ENCODE results near the gene CEP85. TPM values are rescaled to one million over a fixed set of nuclear protein-coding genes. Genes with fewer than 3 reads are reported as not detected.
"Not testable (repeated sequence)": the region's sequence is repeated elsewhere in the genome, so short reads cannot be mapped to it uniquely, and the experiment has no call there.

CEP85 gene
- total RNA-seq, 1 donor from 2014 or later = 4.2 TPM

DNA sequence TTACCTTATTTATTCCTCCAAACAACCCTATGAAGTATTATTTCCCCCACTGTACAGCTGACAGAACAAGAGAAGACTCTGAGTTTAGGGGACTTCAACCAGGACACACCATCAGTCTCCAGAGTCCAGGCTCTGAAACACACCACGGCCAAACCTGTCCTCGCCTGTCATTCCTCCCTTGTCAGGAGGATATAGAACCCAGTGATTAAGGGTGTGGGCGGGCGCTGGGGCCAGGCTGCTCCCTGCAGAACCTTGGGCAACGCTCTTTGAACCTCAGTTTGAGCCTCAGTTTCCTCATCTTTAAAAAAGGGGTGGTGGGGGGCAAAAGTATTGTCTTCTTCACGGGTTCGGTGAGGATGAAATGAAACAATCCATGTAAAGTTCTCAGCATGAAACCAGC is 9.4 kb upstream of the CEP85 start:
- DNase-seq (ENCODE audit: low read depth in 2 of 2) = no peak

- peak; percentile 37 to 49 for DNase-seq (ENCODE audit: low read depth in 2 of 2)
Observed at GRCh38 chr1:26225033-26225831, 8.8 kb upstream of the CEP85 start.

DNA sequence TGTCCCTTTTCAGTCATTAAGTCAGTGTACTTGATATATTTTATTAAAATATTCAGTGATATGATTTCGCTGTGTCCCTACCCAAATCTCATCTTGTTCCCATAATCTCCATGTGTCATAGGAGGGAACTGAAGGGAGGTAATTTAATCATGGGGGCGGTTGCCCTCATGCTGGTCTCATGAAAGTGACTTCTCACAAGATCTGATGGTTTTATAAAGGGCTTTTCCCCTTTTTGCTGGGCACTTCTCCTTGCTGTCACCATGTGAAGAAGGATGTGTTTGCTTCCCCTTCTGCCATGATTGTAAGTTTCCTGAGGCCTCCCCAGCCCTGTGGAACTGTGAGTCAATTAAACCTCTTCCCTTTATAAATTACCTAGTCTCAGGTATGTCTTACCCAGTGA is 3.3 kb upstream of the CEP85 start:
- not testable (repeated sequence) for DNase-seq (ENCODE audit: low read depth in 2 of 2)

DNA sequence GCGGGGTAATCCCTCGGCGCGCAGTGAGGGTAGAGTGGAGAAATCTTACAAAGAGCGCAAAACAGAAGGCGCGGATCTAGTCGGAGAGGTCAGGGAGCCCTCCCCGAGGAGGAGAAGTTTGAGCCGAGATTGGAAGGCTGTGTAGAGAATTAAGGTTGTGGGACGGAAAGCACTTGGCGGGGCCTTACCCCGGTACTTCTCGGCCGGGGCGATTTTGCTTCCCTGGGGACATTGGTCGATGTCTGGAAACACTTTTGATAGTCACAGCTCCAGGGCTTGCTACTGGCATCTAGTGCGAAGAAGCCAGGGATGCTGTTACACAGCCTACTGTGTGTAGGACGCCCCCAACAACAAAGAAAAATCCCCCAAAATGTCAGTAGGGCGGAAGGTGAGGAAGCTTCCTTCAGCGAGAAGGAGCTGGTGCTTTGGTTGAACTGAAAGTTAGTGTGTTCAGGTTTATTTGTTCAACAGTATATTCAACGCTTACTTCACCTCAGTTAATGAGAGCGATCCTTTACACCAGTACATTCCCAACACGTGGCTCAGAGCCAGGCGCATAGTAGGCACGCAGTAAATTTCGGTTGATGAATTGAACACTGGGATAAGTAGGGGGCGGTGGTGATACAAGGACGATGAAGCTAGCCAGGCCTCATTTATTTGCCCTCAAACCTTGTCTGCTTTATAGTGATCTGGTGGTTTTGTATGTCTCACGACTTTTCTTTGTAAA is 807 bp downstream of the CEP85 start:
- peak; percentile 22 to 38 for DNase-seq (ENCODE audit: low read depth in 2 of 2)

- peak; percentile 49 to 53 for DNase-seq (ENCODE audit: low read depth in 2 of 2)
Observed at GRCh38 chr1:26237230-26237966, 3.4 kb downstream of the CEP85 start.

GRCh38 chr1:26239936-26240335 is 5.9 kb downstream of the CEP85 start:
- peak in 1 of 2 donors; percentile 35 for DNase-seq (ENCODE audit: low read depth in 2 of 2)

- DNase-seq (ENCODE audit: low read depth in 2 of 2) = no peak
Observed at GRCh38 chr1:26252718-26253117, 18.7 kb downstream of the CEP85 start.

DNA sequence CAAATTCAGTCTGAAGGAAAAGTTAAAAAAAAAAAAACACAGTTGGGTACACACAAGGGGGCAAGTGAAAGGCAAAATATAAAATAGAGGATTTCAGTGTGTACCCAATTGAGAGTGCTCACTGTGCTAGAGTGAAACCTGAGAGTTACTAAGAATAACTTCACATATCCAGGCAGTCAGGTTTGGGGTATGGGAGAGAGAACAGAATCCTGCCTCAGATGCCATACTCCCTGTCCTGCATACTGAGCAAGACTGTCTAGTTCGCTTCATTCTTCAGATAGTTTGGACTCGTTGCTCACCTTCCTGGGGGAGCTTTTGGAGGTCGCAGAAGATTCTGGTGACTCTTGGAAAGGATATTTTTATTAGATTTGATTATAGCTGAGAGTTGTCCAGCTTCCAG is 20.4 kb downstream of the CEP85 start:
- DNase-seq (ENCODE audit: low read depth in 2 of 2) = no peak

- DNase-seq (ENCODE audit: low read depth in 2 of 2) = no peak
Observed at GRCh38 chr1:26257222-26257621, 23.2 kb downstream of the CEP85 start.

DNA sequence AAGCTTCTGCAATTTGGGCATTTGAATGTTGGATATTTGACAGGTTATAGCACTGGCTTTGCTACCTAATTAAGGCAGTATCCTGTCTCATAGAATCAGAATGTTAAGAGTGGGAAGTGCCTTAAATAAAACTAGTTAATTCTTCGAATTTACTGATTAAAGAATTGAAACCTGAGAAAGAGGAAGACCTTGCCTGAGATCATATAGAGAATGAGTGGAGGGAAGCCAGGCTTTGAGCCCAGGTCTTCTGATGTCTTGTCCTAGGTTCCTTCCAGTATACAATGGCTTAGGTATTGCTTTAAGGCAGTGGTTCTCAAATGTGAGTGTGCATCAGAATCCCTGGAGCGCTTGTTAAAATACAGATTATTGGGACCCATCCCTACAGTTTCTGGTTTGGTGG is 25.0 kb downstream of the CEP85 start:
- DNase-seq (ENCODE audit: low read depth in 2 of 2) = no peak

GRCh38 chr1:26259578-26259977 is 25.6 kb downstream of the CEP85 start:
- DNase-seq (ENCODE audit: low read depth in 2 of 2) = no peak

DNA sequence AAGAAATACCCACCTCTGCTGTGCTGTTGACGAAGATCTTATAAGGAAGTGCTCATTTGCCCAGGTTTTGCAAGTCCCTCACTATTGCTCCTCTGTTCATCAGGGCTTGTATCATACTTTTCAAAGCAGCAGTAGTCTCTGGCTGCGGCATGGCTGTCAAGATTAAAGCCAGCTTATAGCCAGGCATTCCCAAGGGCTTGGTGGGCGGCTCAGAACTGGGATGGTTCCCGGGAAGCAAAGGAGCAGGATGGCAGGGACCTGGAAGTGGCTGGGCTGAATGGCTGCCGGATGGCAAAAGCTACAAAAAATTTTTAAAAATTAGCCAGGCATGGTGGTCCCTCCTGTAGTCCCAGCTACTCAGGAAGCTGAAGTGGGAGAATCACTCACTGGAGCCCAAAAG is 29.2 kb downstream of the CEP85 start:
- no peak for DNase-seq (ENCODE audit: low read depth in 2 of 2)

DNA sequence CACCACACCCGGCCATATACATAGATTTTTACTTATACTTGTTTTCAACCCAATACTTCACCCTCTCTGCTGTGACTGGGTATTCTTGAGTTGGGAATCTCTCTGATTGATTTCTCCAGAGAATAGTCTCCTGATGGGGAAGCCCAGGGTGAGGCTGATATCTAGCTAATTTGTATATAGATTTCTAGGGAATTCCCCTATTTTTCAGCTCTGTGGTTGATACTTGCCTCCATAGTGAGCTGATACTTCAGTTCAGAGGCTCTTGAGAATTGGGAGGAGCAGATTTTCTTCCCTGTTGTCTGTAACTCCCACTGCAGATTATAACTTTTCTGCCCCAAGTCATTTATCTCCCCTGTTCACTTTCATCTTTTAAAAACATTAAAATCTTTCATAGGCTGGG is 31.4 kb downstream of the CEP85 start:
- DNase-seq (ENCODE audit: low read depth in 2 of 2) = no peak

GRCh38 chr1:26268290-26269197 is 34.5 kb downstream of the CEP85 start:
- no peak for DNase-seq (ENCODE audit: low read depth in 2 of 2)

DNA sequence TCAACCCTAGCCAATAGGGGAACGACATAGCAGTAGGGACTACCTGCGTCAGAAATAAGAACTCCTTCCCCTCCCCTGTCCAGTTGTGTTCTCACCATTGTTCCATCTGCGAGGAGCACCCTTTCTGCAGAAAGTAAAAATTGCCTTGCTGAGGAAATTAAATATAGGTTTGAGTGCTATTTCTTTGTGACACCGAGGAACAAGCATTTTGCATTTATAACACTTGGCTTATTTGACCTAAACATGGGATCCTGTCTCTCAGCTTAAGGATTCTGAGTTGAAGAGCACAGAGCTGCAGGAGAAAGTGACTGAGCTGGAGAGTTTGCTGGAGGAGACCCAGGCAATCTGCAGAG is 35.2 kb downstream of the CEP85 start:
- DNase-seq (ENCODE audit: low read depth in 2 of 2) = no peak

- DNase-seq (ENCODE audit: low read depth in 2 of 2) = peak in 1 of 2 donors; percentile 72
Observed at GRCh38 chr1:26274801-26275425, 40.9 kb downstream of the CEP85 start.

DNA sequence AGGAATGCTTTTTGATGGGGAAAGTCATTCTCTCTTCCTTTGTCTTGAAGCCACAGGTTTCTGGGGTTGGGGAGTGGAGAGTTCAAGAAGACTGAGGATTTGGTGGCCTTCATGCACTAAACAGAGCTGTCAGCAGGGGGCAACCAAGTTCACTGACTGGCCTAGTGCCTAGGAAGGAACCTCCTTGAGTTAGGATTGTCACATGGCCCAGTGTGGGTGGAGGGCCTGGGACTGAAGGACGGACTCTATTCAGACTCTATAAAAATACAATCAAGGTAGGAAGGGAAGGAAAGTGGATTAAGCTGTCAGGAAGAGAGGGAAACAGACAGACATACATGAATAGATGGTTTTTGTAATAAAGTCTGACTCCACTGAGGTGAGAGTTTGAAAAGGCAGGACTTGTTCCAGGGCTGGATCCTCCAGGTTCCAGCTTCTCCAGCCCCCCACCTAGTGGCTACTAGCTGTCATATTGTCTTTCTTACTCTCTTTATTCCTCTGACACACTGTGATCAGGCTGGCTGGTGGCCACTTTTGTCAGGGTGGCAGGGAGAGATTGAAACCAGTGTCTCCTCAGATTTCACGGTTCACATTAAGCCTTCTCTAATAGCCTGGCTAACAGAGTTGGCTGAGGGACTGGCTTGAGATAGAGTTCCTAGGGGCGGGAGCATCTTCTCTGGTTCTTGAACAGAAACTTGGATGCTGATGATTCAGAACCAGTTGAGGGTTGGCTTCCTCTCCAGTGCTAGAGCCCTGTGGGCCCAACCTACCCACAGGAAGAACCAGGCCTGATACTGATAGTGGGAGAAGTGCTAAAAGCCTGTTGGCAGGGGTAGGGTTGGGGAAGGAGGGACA is 41.8 kb downstream of the CEP85 start:
- peak; percentile 82 to 88 for DNase-seq (ENCODE audit: low read depth in 2 of 2)

DNA sequence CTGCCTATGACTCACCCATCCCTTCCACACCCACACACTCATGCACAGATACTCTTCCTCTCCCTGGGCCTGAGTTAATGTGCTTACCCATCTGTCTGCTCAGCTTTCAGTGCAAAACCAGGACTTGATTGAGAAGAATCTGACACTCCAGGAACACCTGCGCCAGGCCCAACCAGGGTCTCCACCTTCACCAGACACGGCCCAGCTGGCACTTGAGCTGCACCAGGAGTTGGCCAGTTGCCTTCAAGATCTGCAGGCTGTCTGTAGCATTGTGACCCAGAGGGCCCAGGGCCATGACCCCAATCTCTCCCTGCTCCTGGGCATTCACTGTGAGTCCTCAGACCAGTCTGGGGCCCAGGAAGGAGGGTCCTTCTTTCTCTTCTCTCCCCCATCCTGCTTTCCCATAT is 42.4 kb downstream of the CEP85 start:
- no peak for DNase-seq (ENCODE audit: low read depth in 2 of 2)

- DNase-seq (ENCODE audit: low read depth in 2 of 2) = no peak
Observed at GRCh38 chr1:26277261-26277661, 43.3 kb downstream of the CEP85 start.

DNA sequence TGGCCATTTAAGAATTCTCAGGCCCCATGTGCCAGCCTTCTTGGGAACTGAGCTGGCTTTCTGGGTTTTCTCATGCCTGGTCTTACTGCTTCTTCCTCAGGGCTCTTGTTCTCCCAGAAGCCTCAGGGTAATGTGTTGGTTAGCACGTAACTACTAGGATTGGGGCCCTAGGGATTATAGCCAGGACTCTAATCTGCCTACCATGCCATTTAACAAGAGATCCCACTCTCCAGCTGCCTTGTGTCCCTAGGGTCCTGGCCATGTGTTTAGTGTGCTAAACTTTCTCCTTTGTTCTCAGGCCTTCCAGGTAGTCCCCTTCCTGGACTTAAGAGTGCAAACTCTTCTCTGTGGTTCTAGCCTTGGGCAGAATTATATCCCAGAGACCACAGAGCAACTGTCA is 43.7 kb downstream of the CEP85 start:
- no peak for DNase-seq (ENCODE audit: low read depth in 2 of 2)

All from lung microvascular endothelial cell (primary cell).